ENCODE measurements around the gene PORCN. TPM values are rescaled to one million over a fixed set of nuclear protein-coding genes. Genes with fewer than 3 reads are reported as not detected.

Gene PORCN
- total and polyA plus RNA-seq, 2 of the 13 experiments (the other 11 are each of a cell fraction or from before 2014, with no cell fraction given) = 3.9 to 5.8 TPM

DNA sequence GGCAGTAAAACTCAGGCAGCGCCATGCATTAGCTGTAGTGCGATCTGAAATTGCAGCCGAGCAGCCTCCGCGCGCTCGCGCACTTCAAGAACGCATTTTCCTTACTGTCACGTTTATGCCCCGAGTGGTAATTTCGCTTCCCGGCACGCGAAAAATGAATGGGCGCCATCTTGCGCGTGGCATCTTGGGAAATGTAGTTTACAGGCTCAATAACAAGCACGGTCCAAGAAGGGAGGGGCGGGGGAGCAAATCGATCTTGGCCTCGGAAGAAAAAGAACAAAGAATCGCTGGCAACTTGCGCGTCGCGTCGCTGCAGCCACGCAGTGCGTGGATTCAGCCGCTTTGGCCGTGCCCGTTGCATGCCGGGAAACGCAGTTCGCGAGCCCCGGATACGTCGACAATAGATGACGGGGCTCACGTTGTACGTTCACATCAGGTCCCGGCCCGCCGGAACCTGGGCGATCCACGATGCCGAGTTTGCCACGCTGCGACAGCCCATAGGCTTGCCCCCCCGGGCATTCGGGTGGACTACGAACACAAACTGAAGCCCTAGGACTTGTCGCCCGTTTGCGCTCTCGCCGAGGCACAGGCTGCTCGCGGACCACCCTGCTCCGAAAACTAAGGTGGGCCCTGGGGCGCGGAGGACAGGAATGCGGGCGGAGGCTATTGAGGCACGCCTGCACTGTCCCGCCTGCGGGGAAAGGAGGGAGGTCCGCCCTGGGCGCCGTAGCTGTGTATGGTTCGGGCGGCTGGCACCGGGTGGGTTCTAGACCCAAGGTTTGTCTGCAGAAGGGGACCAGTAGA lies 32.8 kb upstream of the PORCN start, which contains the start of gene FTSJ1 (continued):
- TF ChIP-seq ZNF609 (CRISPR knock-in tag; IDR thresholded peaks at IDR 0.05; ENCODE audit: borderline replicate concordance) = no peak
- no peak for TF ChIP-seq KLF9 (CRISPR knock-in tag; IDR thresholded peaks at IDR 0.05; ENCODE audit: low read depth)
- peak; percentile 50; the same call in 1 of the 2 replicates for TF ChIP-seq SNAPC2 (CRISPR knock-in tag; IDR thresholded peaks at IDR 0.05)
- TF ChIP-seq ATF1 (CRISPR knock-in tag; IDR thresholded peaks at IDR 0.05) = peak; percentile 90
- peak; percentile 54; the same call in 1 of the 2 replicates for TF ChIP-seq BORCS8-MEF2B (CRISPR knock-in tag; IDR thresholded peaks at IDR 0.05)
- TF ChIP-seq ZNF563 (CRISPR knock-in tag; IDR thresholded peaks at IDR 0.05) = no peak
- TF ChIP-seq ZNF597 (CRISPR knock-in tag; IDR thresholded peaks at IDR 0.05) = no peak
- TF ChIP-seq, protein P1, sequence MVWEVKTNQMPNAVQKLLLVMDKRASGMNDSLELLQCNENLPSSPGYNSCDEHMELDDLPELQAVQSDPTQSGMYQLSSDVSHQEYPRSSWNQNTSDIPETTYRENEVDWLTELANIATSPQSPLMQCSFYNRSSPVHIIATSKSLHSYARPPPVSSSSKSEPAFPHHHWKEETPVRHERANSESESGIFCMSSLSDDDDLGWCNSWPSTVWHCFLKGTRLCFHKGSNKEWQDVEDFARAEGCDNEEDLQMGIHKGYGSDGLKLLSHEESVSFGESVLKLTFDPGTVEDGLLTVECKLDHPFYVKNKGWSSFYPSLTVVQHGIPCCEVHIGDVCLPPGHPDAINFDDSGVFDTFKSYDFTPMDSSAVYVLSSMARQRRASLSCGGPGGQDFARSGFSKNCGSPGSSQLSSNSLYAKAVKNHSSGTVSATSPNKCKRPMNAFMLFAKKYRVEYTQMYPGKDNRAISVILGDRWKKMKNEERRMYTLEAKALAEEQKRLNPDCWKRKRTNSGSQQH (CRISPR knock-in tag; IDR thresholded peaks at IDR 0.05; ENCODE audit: low read depth) = peak; percentile 98
- no peak for TF ChIP-seq ZNF335 (CRISPR knock-in tag; IDR thresholded peaks at IDR 0.05)
- TF ChIP-seq ZNF496 (CRISPR knock-in tag; IDR thresholded peaks at IDR 0.05; ENCODE audit: insufficient replicate concordance) = no peak

Measured in HepG2 (cell line).